K562 (cell line): ENCODE measurements around the gene LILRA6. TPM values are rescaled to one million over a fixed set of nuclear protein-coding genes. Genes with fewer than 3 reads are reported as not detected.

Source experiments
- ARNT ChIP-seq, 2 experiments: fragments of 450-650 bp; IDR thresholded peaks; 2 replicates each; pipeline ENCODE4 v1.6.1; 2016; ENCODE audit warnings: mild to moderate bottlenecking in 1 of 2
- CHCHD3 ChIP-seq: fragments of 250-450 bp; sonication (Bioruptor Pico); IDR thresholded peaks from 2 replicates; pipeline ENCODE4 v2.1.2; 2022; ENCODE audit warnings: mild to moderate bottlenecking
- ETS2 ChIP-seq: IDR thresholded peaks from 2 replicates; pipeline ENCODE4 v1.6.1; 2016; ENCODE audit warnings: borderline replicate concordance, missing genetic modification characterization, mild to moderate bottlenecking, moderate library complexity, missing compliant biosample characterization; ENCODE audit not compliant: poor library complexity, severe bottlenecking
- FUS ChIP-seq: fragments of 200-400 bp; formaldehyde crosslinking; optimal IDR thresholded peaks from 2 replicates; pipeline ENCODE3; 2017; ENCODE audit warnings: low read depth, low read length
- HNRNPH1 ChIP-seq: fragments of 200-400 bp; formaldehyde crosslinking; optimal IDR thresholded peaks from 2 replicates; pipeline ENCODE3; 2017; ENCODE audit warnings: low read depth, mild to moderate bottlenecking, low read length, moderate library complexity
- HNRNPLL ChIP-seq: fragments of 200-400 bp; formaldehyde crosslinking; IDR thresholded peaks from 2 replicates; pipeline ENCODE4 v1.6.1; 2017; ENCODE audit warnings: low read length, low read depth, mild to moderate bottlenecking; ENCODE audit not compliant: poor library complexity, severe bottlenecking
- ILK ChIP-seq: fragments of 450-650 bp; IDR thresholded peaks from 2 replicates; pipeline ENCODE4 v1.6.1; 2016; ENCODE audit warnings: missing genetic modification characterization, low read depth, mild to moderate bottlenecking, missing compliant biosample characterization, moderate library complexity, borderline replicate concordance
- KDM1A ChIP-seq, 2 experiments: fragments of 450-650 bp; IDR thresholded peaks; 2 replicates each; pipeline ENCODE4 v1.6.1; 2016; ENCODE audit warnings: mild to moderate bottlenecking in 2 of 2
- MAFG ChIP-seq: fragments of 450-650 bp; conservative IDR thresholded peaks from 2 replicates; pipeline ENCODE4 v1.6.1; 2016; ENCODE audit warnings: missing genetic modification characterization, missing compliant biosample characterization
- MTA3 ChIP-seq: fragments of 450-650 bp; formaldehyde crosslinking; IDR thresholded peaks from 2 replicates; pipeline ENCODE4 v1.6.1; 2017; ENCODE audit warnings: mild to moderate bottlenecking, borderline replicate concordance
- SMAD4 ChIP-seq: fragments of 250-450 bp; sonication (Bioruptor Pico); conservative IDR thresholded peaks from 2 replicates; pipeline ENCODE4 v1.8.0; 2021; ENCODE audit warnings: inconsistent platforms, mild to moderate bottlenecking, moderate library complexity
- ZBTB8A ChIP-seq: fragments of 450-650 bp; IDR thresholded peaks from 2 replicates; pipeline ENCODE4 v1.6.1; 2018; ENCODE audit warnings: mild to moderate bottlenecking, moderate library complexity; ENCODE audit not compliant: partially characterized antibody
- ZNF699 ChIP-seq: fragments of 250-450 bp; sonication (Bioruptor Pico); IDR thresholded peaks from 2 replicates; pipeline ENCODE4 v1.8.0; 2021; ENCODE audit warnings: mild to moderate bottlenecking, moderate library complexity; ENCODE audit not compliant: insufficient replicate concordance
- polyA plus RNA-seq, 8 experiments: library from polyadenylated mRNA; depleted of rRNA in 4 of 8; stranded (reverse) in 5 of 8; unstranded in 3 of 8; fragments of >200 nt; fragmentation: Nextera tagmentation in 2 of 8; fragmentation: Illumina TruSeq in 1 of 8; extraction: Ambion mirVana in 2 of 8; extraction: Trizol in 1 of 8; gene quantifications; 2 replicates each; pipeline versions ENCODE4 v1.2.1 to v1.2.3, GENCODE V29; 2011 to 2014; ENCODE audit warnings: inconsistent platforms in 1 of 8, missing spikeins in 1 of 8
- total RNA-seq, 7 experiments: library from RNA; depleted of rRNA in 6 of 7; stranded (reverse); fragments of >200 nt in 6 of 7; fragmentation: Illumina TruSeq in 2 of 7; extraction: Trizol in 2 of 7; gene quantifications; 2 replicates each; pipeline versions ENCODE4 v1.2.1 to v1.2.3, GENCODE V29; 2011 to 2021; ENCODE audit warnings: low replicate concordance in 1 of 7
- TF ChIP-seq, protein P1 (sequence below): fragments of 450-650 bp; formaldehyde crosslinking; IDR thresholded peaks from 2 replicates; pipeline ENCODE4 v1.4.0; 2022; ENCODE audit warnings: missing genetic modification characterization
- TF ChIP-seq, protein P2 (sequence below): fragments of 250-450 bp; sonication (Bioruptor Pico); IDR thresholded peaks from 2 replicates; pipeline ENCODE4 v1.6.1; 2021; ENCODE audit warnings: mild to moderate bottlenecking
- TF ChIP-seq, protein P3 (sequence below), 2 experiments: fragments of 200-800 bp in 1 of 2; sonication (Bioruptor generic) in 1 of 2; sonication (generic) in 1 of 2; formaldehyde crosslinking in 1 of 2; IDR thresholded peaks in 1 of 2; conservative IDR thresholded peaks in 1 of 2; 2 replicates each; pipeline versions ENCODE4 v1.5.0 to v1.6.1; 2016 to 2020; ENCODE audit warnings: missing compliant biosample characterization in 1 of 2, missing genetic modification characterization in 1 of 2, missing genetic modification reagents in 1 of 2
- TF ChIP-seq, protein P4 (sequence below): IDR thresholded peaks from 2 replicates; pipeline ENCODE4 v1.6.1; 2014; ENCODE audit warnings: antibody characterized with exemption
- TF ChIP-seq, protein P5 (sequence below): fragments of 450-650 bp; IDR thresholded peaks from 2 replicates; pipeline ENCODE4 v1.6.1; 2018; ENCODE audit warnings: mild to moderate bottlenecking, low read depth; ENCODE audit not compliant: partially characterized antibody
- TF ChIP-seq, protein P6 (sequence below), 3 experiments: fragments of 200-800 bp in 1 of 3; sonication (Bioruptor generic) in 1 of 3; sonication (generic) in 1 of 3; formaldehyde crosslinking in 1 of 3; IDR thresholded peaks; 2 replicates each; pipeline versions ENCODE4 v1.6.1 to v1.8.0; 2016 to 2022; ENCODE audit warnings: mild to moderate bottlenecking in 2 of 3, missing compliant biosample characterization in 2 of 3, missing genetic modification characterization in 2 of 3, missing genetic modification reagents in 1 of 3

The LILRA6 gene
- total and polyA plus RNA-seq, 9 of the 15 experiments (the other 6 are each of a cell fraction or from before 2014, with no cell fraction given), result 0.03 TPM; not detected in 8

DNA sequence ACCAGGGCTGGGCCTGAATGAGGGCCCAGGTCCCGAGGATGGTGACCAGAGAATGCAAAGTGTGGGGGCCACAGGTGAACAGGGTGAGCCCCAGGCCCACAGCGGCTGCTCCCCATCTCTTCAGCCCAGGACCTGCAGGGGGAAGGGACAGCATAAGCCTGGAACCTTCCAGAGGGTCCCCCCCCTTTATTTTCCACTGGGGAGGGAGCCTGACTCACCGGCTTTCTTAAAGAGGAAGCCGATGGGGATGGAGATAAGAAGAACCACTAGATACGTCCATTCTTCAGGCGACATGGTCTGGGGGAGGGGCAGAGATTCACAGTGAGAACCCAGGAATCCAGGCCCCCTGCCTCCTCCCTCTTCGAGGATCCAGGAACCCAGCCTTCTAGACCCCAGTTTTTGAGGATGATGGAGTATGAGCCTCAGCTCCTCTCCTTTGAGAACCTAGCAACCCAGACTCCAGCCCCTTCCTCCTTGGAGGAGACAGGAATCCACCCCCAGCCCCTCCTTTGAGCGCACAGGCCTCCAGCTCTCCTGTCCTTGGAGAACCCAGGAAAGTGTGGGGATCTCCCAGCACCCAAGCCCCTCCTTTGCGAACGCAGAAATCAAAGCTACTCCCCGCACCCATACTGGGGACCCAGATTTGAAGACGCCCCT is 54.2 kb downstream of the LILRA6 start (continued):
- TF ChIP-seq, protein P1, sequence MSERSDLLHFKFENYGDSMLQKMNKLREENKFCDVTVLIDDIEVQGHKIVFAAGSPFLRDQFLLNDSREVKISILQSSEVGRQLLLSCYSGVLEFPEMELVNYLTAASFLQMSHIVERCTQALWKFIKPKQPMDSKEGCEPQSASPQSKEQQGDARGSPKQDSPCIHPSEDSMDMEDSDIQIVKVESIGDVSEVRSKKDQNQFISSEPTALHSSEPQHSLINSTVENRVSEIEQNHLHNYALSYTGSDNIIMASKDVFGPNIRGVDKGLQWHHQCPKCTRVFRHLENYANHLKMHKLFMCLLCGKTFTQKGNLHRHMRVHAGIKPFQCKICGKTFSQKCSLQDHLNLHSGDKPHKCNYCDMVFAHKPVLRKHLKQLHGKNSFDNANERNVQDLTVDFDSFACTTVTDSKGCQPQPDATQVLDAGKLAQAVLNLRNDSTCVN (CRISPR knock-in tag), result no peak
- TF ChIP-seq MTA3 (peak; percentile 78; the same call in 1 of the 2 replicates), HNRNPH1 (no peak), ILK (tag) (no peak), HNRNPLL (no peak), SMAD4 (peak; percentile 24; the same call in 1 of the 2 replicates), ETS2 (no peak), KDM1A (IDR thresholded peaks at IDR 0.05) (no peak), MAFG (no peak), ZBTB8A (no peak), FUS (no peak), ARNT (IDR thresholded peaks at IDR 0.05) (peak in 1 of 2 experiments; percentile 24; a peak in 1 of 4 replicates), ZNF699 (no peak), CHCHD3 (CRISPR knock-in tag) (no peak)
- TF ChIP-seq, protein P2, sequence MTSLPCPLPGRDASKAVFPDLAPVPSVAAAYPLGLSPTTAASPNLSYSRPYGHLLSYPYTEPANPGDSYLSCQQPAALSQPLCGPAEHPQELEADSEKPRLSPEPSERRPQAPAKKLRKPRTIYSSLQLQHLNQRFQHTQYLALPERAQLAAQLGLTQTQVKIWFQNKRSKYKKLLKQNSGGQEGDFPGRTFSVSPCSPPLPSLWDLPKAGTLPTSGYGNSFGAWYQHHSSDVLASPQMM (CRISPR knock-in tag), result no peak
- TF ChIP-seq, protein P3, sequence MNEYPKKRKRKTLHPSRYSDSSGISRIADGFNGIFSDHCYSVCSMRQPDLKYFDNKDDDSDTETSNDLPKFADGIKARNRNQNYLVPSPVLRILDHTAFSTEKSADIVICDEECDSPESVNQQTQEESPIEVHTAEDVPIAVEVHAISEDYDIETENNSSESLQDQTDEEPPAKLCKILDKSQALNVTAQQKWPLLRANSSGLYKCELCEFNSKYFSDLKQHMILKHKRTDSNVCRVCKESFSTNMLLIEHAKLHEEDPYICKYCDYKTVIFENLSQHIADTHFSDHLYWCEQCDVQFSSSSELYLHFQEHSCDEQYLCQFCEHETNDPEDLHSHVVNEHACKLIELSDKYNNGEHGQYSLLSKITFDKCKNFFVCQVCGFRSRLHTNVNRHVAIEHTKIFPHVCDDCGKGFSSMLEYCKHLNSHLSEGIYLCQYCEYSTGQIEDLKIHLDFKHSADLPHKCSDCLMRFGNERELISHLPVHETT (CRISPR knock-in tag; conservative IDR thresholded peaks at IDR 0.05 in 1 of 2, IDR thresholded peaks at IDR 0.05 in 1 of 2), result no peak
- TF ChIP-seq, protein P4, sequence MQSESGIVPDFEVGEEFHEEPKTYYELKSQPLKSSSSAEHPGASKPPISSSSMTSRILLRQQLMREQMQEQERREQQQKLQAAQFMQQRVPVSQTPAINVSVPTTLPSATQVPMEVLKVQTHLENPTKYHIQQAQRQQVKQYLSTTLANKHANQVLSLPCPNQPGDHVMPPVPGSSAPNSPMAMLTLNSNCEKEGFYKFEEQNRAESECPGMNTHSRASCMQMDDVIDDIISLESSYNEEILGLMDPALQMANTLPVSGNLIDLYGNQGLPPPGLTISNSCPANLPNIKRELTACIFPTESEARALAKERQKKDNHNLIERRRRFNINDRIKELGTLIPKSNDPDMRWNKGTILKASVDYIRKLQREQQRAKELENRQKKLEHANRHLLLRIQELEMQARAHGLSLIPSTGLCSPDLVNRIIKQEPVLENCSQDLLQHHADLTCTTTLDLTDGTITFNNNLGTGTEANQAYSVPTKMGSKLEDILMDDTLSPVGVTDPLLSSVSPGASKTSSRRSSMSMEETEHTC, result no peak
- TF ChIP-seq, protein P5, sequence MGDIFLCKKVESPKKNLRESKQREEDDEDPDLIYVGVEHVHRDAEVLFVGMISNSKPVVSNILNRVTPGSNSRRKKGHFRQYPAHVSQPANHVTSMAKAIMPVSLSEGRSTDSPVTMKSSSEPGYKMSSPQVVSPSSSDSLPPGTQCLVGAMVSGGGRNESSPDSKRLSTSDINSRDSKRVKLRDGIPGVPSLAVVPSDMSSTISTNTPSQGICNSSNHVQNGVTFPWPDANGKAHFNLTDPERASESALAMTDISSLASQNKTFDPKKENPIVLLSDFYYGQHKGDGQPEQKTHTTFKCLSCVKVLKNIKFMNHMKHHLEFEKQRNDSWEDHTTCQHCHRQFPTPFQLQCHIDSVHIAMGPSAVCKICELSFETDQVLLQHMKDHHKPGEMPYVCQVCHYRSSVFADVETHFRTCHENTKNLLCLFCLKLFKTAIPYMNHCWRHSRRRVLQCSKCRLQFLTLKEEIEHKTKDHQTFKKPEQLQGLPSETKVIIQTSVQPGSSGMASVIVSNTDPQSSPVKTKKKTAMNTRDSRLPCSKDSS, result no peak
- TF ChIP-seq, protein P6, sequence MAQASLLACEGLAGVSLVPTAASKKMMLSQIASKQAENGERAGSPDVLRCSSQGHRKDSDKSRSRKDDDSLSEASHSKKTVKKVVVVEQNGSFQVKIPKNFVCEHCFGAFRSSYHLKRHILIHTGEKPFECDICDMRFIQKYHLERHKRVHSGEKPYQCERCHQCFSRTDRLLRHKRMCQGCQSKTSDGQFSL (CRISPR knock-in tag; IDR thresholded peaks at IDR 0.05), result peak; percentile 86
- TF ChIP-seq, protein P6 (tag; IDR thresholded peaks at IDR 0.05), result peak in 1 of 2 experiments; percentile 84; a peak in 2 of 4 replicates
